Measurements from ENCODE around the gene DLEC1. TPM values are rescaled to one million over a fixed set of nuclear protein-coding genes. Genes with fewer than 3 reads are reported as not detected.

DLEC1 gene
- total and polyA plus RNA-seq, 2 donors (not counting 1 experiment from before 2014, with no cell fraction given), result under 0.01 to 0.02 TPM

DNA sequence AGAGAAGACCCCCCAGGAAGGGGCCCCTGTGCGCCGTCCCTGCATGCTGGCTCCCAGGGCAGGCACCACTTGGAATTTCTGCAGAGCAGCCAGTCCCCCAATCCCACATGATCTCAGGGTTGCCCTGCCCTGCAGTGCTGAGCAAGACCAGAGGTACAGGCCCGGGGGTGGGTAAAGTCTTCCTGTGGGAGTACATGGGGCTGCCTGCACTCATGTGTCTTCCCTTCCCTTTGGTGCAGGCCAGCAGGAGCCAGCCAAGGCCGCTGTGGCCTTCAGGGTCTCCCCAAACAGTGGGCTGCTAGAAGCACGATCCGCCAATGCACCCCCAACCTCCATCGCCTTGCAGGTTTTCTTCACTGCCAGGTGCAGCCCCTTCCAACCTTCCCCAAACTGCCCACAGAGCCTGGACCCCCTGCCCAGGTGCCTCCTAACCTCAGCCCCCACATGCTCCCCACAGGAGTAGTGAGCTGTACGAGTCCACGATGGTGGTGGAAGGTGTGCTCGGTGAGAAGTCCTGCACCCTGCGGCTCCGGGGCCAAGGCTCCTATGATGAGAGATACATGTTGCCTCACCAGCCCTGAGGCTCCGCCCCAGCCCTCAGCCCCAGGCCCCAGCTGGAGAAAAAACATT lies 82.9 kb downstream of the DLEC1 start:
- no peak overlapping the region for H3K4me2 ChIP-seq (ENCODE audit: extremely low read depth, insufficient read depth, low read length)
- no peaks in the 10 kb centered on the region for H3K4me1 ChIP-seq (ENCODE audit: control insufficient read depth, extremely low read depth, insufficient read depth, low read length)
- no peak overlapping the region for H2AFZ ChIP-seq (ENCODE audit: low read length)
- no peaks in the 10 kb centered on the region for H3K79me2 ChIP-seq (ENCODE audit: control insufficient read depth, insufficient read depth, low read length)
- no peaks in the 10 kb centered on the region for H4K20me1 ChIP-seq (ENCODE audit: control insufficient read depth, extremely low read depth, insufficient read depth, low read length)
- H3K9ac ChIP-seq (ENCODE audit: insufficient read depth, low read length), result no peak overlapping the region
- no peak for TF ChIP-seq EZH2 (IDR thresholded peaks at IDR 0.05; ENCODE audit: low read length, missing control alignments)
- TF ChIP-seq, protein P1, sequence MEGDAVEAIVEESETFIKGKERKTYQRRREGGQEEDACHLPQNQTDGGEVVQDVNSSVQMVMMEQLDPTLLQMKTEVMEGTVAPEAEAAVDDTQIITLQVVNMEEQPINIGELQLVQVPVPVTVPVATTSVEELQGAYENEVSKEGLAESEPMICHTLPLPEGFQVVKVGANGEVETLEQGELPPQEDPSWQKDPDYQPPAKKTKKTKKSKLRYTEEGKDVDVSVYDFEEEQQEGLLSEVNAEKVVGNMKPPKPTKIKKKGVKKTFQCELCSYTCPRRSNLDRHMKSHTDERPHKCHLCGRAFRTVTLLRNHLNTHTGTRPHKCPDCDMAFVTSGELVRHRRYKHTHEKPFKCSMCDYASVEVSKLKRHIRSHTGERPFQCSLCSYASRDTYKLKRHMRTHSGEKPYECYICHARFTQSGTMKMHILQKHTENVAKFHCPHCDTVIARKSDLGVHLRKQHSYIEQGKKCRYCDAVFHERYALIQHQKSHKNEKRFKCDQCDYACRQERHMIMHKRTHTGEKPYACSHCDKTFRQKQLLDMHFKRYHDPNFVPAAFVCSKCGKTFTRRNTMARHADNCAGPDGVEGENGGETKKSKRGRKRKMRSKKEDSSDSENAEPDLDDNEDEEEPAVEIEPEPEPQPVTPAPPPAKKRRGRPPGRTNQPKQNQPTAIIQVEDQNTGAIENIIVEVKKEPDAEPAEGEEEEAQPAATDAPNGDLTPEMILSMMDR (conservative IDR thresholded peaks at IDR 0.05 in 1 of 2, IDR thresholded peaks at IDR 0.05 in 1 of 2; ENCODE audit: low read depth in 1 of 2, low read length in 2 of 2), result no peak
- no peak overlapping the region for H3K4me3 ChIP-seq (replicated peaks in 1 of 4; ENCODE audit: control extremely low read depth in 1 of 4, insufficient read depth in 1 of 4, low read depth in 3 of 4, low read length in 4 of 4)
- H3K27me3 ChIP-seq (ENCODE audit: control insufficient read depth, insufficient read depth, low read length), result no peaks in the 10 kb centered on the region
- H3K36me3 ChIP-seq (ENCODE audit: control insufficient read depth, insufficient read depth, low read length), result peaks cover 14% of the 10 kb centered on the region
- no peaks in the 10 kb centered on the region for H3K9me3 ChIP-seq (ENCODE audit: control insufficient read depth, insufficient read depth, low read depth, low read length)
- no peak overlapping the region for H3K27ac ChIP-seq (ENCODE audit: insufficient read depth, low read length)
- DNase-seq (ENCODE audit: low read depth in 2 of 2), result no peak

- peaks cover 20% of the 10 kb centered on the region for H3K36me3 ChIP-seq (ENCODE audit: control insufficient read depth, insufficient read depth, low read length)
- H3K79me2 ChIP-seq (ENCODE audit: control insufficient read depth, insufficient read depth, low read length), result no peaks in the 10 kb centered on the region
- H4K20me1 ChIP-seq (ENCODE audit: control insufficient read depth, extremely low read depth, insufficient read depth, low read length), result no peaks in the 10 kb centered on the region
- H3K4me3 ChIP-seq (replicated peaks in 1 of 4; ENCODE audit: control extremely low read depth in 1 of 4, insufficient read depth in 1 of 4, low read depth in 3 of 4, low read length in 4 of 4), result no peak overlapping the region
- H3K27me3 ChIP-seq (ENCODE audit: control insufficient read depth, insufficient read depth, low read length), result no peaks in the 10 kb centered on the region
- H3K9me3 ChIP-seq (ENCODE audit: control insufficient read depth, insufficient read depth, low read depth, low read length), result no peaks in the 10 kb centered on the region
- no peak overlapping the region for H3K9ac ChIP-seq (ENCODE audit: insufficient read depth, low read length)
- DNase-seq (ENCODE audit: low read depth in 2 of 2), result no peak
- no peaks in the 10 kb centered on the region for H3K4me1 ChIP-seq (ENCODE audit: control insufficient read depth, extremely low read depth, insufficient read depth, low read length)
- H3K27ac ChIP-seq (ENCODE audit: insufficient read depth, low read length), result no peak overlapping the region
- no peak overlapping the region for H2AFZ ChIP-seq (ENCODE audit: low read length)
- TF ChIP-seq EZH2 (IDR thresholded peaks at IDR 0.05; ENCODE audit: low read length, missing control alignments), result no peak
- TF ChIP-seq, protein P1 (conservative IDR thresholded peaks at IDR 0.05 in 1 of 2, IDR thresholded peaks at IDR 0.05 in 1 of 2; ENCODE audit: low read depth in 1 of 2, low read length in 2 of 2), result no peak
- H3K4me2 ChIP-seq (ENCODE audit: extremely low read depth, insufficient read depth, low read length), result no peak overlapping the region
Measured at GRCh38 chr3:38122712-38123290, 83.8 kb downstream of the DLEC1 start.

- H3K4me1 ChIP-seq (ENCODE audit: control insufficient read depth, extremely low read depth, insufficient read depth, low read length), result no peaks in the 10 kb centered on the region
- no peak overlapping the region for H3K4me2 ChIP-seq (ENCODE audit: extremely low read depth, insufficient read depth, low read length)
- no peaks in the 10 kb centered on the region for H4K20me1 ChIP-seq (ENCODE audit: control insufficient read depth, extremely low read depth, insufficient read depth, low read length)
- H3K79me2 ChIP-seq (ENCODE audit: control insufficient read depth, insufficient read depth, low read length), result no peaks in the 10 kb centered on the region
- H3K9me3 ChIP-seq (ENCODE audit: control insufficient read depth, insufficient read depth, low read depth, low read length), result no peaks in the 10 kb centered on the region
- H3K36me3 ChIP-seq (ENCODE audit: control insufficient read depth, insufficient read depth, low read length), result peaks cover 21% of the 10 kb centered on the region
- no peak overlapping the region for H3K9ac ChIP-seq (ENCODE audit: insufficient read depth, low read length)
- no peak overlapping the region for H2AFZ ChIP-seq (ENCODE audit: low read length)
- DNase-seq (ENCODE audit: low read depth in 2 of 2), result no peak
- no peak for TF ChIP-seq EZH2 (IDR thresholded peaks at IDR 0.05; ENCODE audit: low read length, missing control alignments)
- TF ChIP-seq, protein P1 (conservative IDR thresholded peaks at IDR 0.05 in 1 of 2, IDR thresholded peaks at IDR 0.05 in 1 of 2; ENCODE audit: low read depth in 1 of 2, low read length in 2 of 2), result no peak
- H3K4me3 ChIP-seq (replicated peaks in 1 of 4; ENCODE audit: control extremely low read depth in 1 of 4, insufficient read depth in 1 of 4, low read depth in 3 of 4, low read length in 4 of 4), result no peak overlapping the region
- no peaks in the 10 kb centered on the region for H3K27me3 ChIP-seq (ENCODE audit: control insufficient read depth, insufficient read depth, low read length)
- no peak overlapping the region for H3K27ac ChIP-seq (ENCODE audit: insufficient read depth, low read length)
Measured at GRCh38 chr3:38124324-38125122, 85.5 kb downstream of the DLEC1 start.
